SK-N-SH (cell line): ENCODE results near the gene NISCH. TPM values are rescaled to one million over a fixed set of nuclear protein-coding genes. Genes with fewer than 3 reads are reported as not detected.

Experiments
- CTCF ChIA-PET: fragments of 300-600, 350-600 bp; formaldehyde crosslinking; extraction: SDS; loops from one replicate; lab custom pipeline; 2021; lab: Yijun Ruan, JAX
- POLR2A ChIA-PET: fragments of 350-600 bp; sonication (Branson Sonifier 250); formaldehyde crosslinking; extraction: SDS; loops from one replicate; lab custom pipeline; 2020; ENCODE audit warnings: antibody characterized with exemption, inconsistent platforms; lab: Yijun Ruan, JAX
- DNase-seq: peaks from one replicate; pipeline ENCODE4 v3.0.0; 2012
- H2AFZ ChIP-seq: fragments of 200-600 bp; sonication (generic); 2 replicates; pipeline ENCODE4 v1.8.1; 2016; ENCODE audit warnings: antibody characterized with exemption, mild to moderate bottlenecking, low read depth
- H3F3A ChIP-seq: fragments of 200-600 bp; sonication (generic); replicated peaks from 2 replicates; pipeline ENCODE3; 2016; ENCODE audit warnings: antibody characterized with exemption, mild to moderate bottlenecking; ENCODE audit not compliant: insufficient read depth
- H3K27ac ChIP-seq, 2 experiments: fragments of 200-500 bp in 1 of 2; fragments of 200-600 bp in 1 of 2; sonication (Bioruptor generic) in 1 of 2; sonication (generic), shearing (Covaris generic) in 1 of 2; 2 replicates each; pipeline versions ENCODE4 v1.5.1 to v1.6.1; 2014 to 2016; ENCODE audit warnings: low read depth in 2 of 2, inconsistent platforms in 1 of 2, low read length in 1 of 2, mild to moderate bottlenecking in 1 of 2, mixed read lengths in 1 of 2
- H3K27me3 ChIP-seq: fragments of 200-600 bp; sonication (generic), shearing (Covaris generic); 2 replicates; pipeline ENCODE4 v1.6.1; 2016; ENCODE audit warnings: mixed run types; ENCODE audit not compliant: insufficient read depth
- H3K36me3 ChIP-seq, 2 experiments: fragments of 200-500 bp in 1 of 2; fragments of 200-600 bp in 1 of 2; sonication (Bioruptor generic) in 1 of 2; sonication (generic) in 1 of 2; replicated peaks in 1 of 2; 2 replicates each; pipeline versions ENCODE3 to v1.5.1; 2014 to 2016; ENCODE audit warnings: low read length in 1 of 2, mild to moderate bottlenecking in 1 of 2; ENCODE audit not compliant: insufficient read depth in 2 of 2, control insufficient read depth in 1 of 2
- H3K4me1 ChIP-seq, 2 experiments: fragments of 200-500 bp in 1 of 2; fragments of 200-600 bp in 1 of 2; sonication (Bioruptor generic) in 1 of 2; sonication (generic), shearing (Covaris generic) in 1 of 2; 2 replicates each; pipeline versions ENCODE4 v1.5.1 to v1.6.1; 2014 to 2016; ENCODE audit warnings: low read depth in 1 of 2, low read length in 1 of 2, mixed run types in 1 of 2; ENCODE audit not compliant: insufficient read depth in 2 of 2, control insufficient read depth in 1 of 2
- H3K4me2 ChIP-seq: fragments of 200-600 bp; sonication (generic), shearing (Covaris generic); 2 replicates; pipeline ENCODE4 v1.6.1; 2017; ENCODE audit warnings: mixed run types
- H3K4me3 ChIP-seq, 2 experiments: fragments of 200-500 bp in 1 of 2; fragments of 200-600 bp in 1 of 2; sonication (Bioruptor generic) in 1 of 2; sonication (generic), shearing (Covaris generic) in 1 of 2; 2 replicates each; pipeline versions ENCODE4 v1.5.1 to v1.8.1; 2014 to 2016; ENCODE audit warnings: low read depth in 2 of 2, inconsistent platforms in 1 of 2, low read length in 1 of 2, mild to moderate bottlenecking in 1 of 2, mixed read lengths in 1 of 2, moderate library complexity in 1 of 2
- H3K79me2 ChIP-seq: fragments of 200-600 bp; sonication (generic); 2 replicates; pipeline ENCODE4 v1.8.1; 2017; ENCODE audit warnings: mild to moderate bottlenecking; ENCODE audit not compliant: insufficient read depth
- H3K9ac ChIP-seq: fragments of 200-600 bp; sonication (generic); 2 replicates; pipeline ENCODE4 v1.6.1; 2017; ENCODE audit warnings: mixed run types
- H3K9me2 ChIP-seq: fragments of 200-600 bp; sonication (generic); 2 replicates; pipeline ENCODE4 v1.6.1; 2017; ENCODE audit warnings: mixed run types
- H3K9me3 ChIP-seq: fragments of 200-600 bp; sonication (generic); 2 replicates; pipeline ENCODE4 v1.6.1; 2017; ENCODE audit warnings: mixed run types, mild to moderate bottlenecking, moderate library complexity
- H4K20me1 ChIP-seq: fragments of 200-600 bp; sonication (generic); 2 replicates; pipeline ENCODE4 v1.6.1; 2017; ENCODE audit warnings: mild to moderate bottlenecking, mixed run types; ENCODE audit not compliant: insufficient read depth
- CHD2 ChIP-seq: fragments of 150-350 bp; IDR thresholded peaks from 2 replicates; pipeline ENCODE4 v1.6.1; 2018; ENCODE audit warnings: low read length; ENCODE audit not compliant: partially characterized antibody
- ELF1 ChIP-seq: IDR thresholded peaks from 2 replicates; pipeline ENCODE4 v1.4.0; 2012
- EZH2phosphoT487 ChIP-seq: fragments of 200-600 bp; sonication (generic); IDR thresholded peaks from 2 replicates; pipeline ENCODE4 v1.6.1; 2017; ENCODE audit warnings: low read depth, mixed run types, mild to moderate bottlenecking, antibody characterized with exemption, moderate library complexity, borderline replicate concordance
- FOSL2 ChIP-seq: IDR thresholded peaks from 2 replicates; pipeline ENCODE4 v1.4.0; 2012; ENCODE audit warnings: low read depth, mild to moderate bottlenecking, moderate library complexity, borderline replicate concordance
- FOXJ3 ChIP-seq: sonication (generic); formaldehyde crosslinking; IDR thresholded peaks from 2 replicates; pipeline ENCODE4 v1.5.1; 2020; ENCODE audit warnings: mild to moderate bottlenecking, missing genetic modification reagents
- FOXM1 ChIP-seq: IDR thresholded peaks from 2 replicates; pipeline ENCODE4 v1.4.0; 2012; ENCODE audit warnings: low read depth, mild to moderate bottlenecking
- GABPA ChIP-seq: IDR thresholded peaks from 2 replicates; pipeline ENCODE4 v1.4.0; 2012; ENCODE audit warnings: low read depth, mild to moderate bottlenecking
- IRF3 ChIP-seq: fragments of 150-350 bp; IDR thresholded peaks from 2 replicates; pipeline ENCODE4 v1.6.1; 2016; ENCODE audit warnings: mild to moderate bottlenecking, low read depth, low read length
- JUND ChIP-seq: IDR thresholded peaks from 2 replicates; pipeline ENCODE4 v1.4.0; 2012
- MAX ChIP-seq: IDR thresholded peaks from 2 replicates; pipeline ENCODE4 v1.4.0; 2012; ENCODE audit warnings: low read depth
- MEF2A ChIP-seq: IDR thresholded peaks from 2 replicates; pipeline ENCODE4 v1.4.0; 2012; ENCODE audit warnings: low read depth, borderline replicate concordance
- MXI1 ChIP-seq: IDR thresholded peaks from 2 replicates; pipeline ENCODE4 v1.6.1; 2012; ENCODE audit warnings: mild to moderate bottlenecking, low read depth, low read length, improper control_type of control experiment
- NFIC ChIP-seq: IDR thresholded peaks from 2 replicates; pipeline ENCODE4 v1.4.0; 2012; ENCODE audit warnings: borderline replicate concordance
- NRF1 ChIP-seq: IDR thresholded peaks from 2 replicates; pipeline ENCODE4 v1.6.1; 2012; ENCODE audit warnings: low read depth, mild to moderate bottlenecking, low read length
- PBX3 ChIP-seq: IDR thresholded peaks from 2 replicates; pipeline ENCODE4; 2012
- POLR2AphosphoS5 ChIP-seq: IDR thresholded peaks from 2 replicates; pipeline ENCODE4 v1.6.1; 2012; ENCODE audit warnings: low read depth, low read length
- RCOR1 ChIP-seq: fragments of 150-350 bp; IDR thresholded peaks from 2 replicates; pipeline ENCODE4 v1.6.1; 2017; ENCODE audit warnings: antibody characterized with exemption, low read length
- RFX5 ChIP-seq: IDR thresholded peaks from 2 replicates; pipeline ENCODE4 v1.6.1; 2012; ENCODE audit warnings: mild to moderate bottlenecking, improper control_type of control experiment, low read length
- RXRA ChIP-seq: IDR thresholded peaks from 2 replicates; pipeline ENCODE4 v1.4.0; 2012; ENCODE audit warnings: low read depth, mild to moderate bottlenecking, borderline replicate concordance
- SIN3A ChIP-seq: IDR thresholded peaks from 2 replicates; pipeline ENCODE4 v1.6.1; 2012; ENCODE audit warnings: low read depth, mild to moderate bottlenecking, low read length, moderate library complexity, borderline replicate concordance
- SMC3 ChIP-seq: IDR thresholded peaks from 2 replicates; pipeline ENCODE4 v1.6.1; 2012; ENCODE audit warnings: low read depth, low read length, improper control_type of control experiment
- TCF12 ChIP-seq: IDR thresholded peaks from 2 replicates; pipeline ENCODE4 v1.4.0; 2012
- TEAD4 ChIP-seq: IDR thresholded peaks from 2 replicates; pipeline ENCODE4 v1.4.0; 2012; ENCODE audit warnings: mild to moderate bottlenecking, borderline replicate concordance; ENCODE audit not compliant: insufficient read depth
- YY1 ChIP-seq: IDR thresholded peaks from 2 replicates; pipeline ENCODE4 v1.4.0; 2012; ENCODE audit warnings: low read depth, mild to moderate bottlenecking
- WGBS: methylation state at CpG from one replicate; pipeline ENCODE4 v1.1.6; 2017; ENCODE audit warnings: low lambda C conversion rate; 5-methylcytosine and 5-hydroxymethylcytosine counted together
- polyA plus RNA-seq, 3 experiments: library from polyadenylated mRNA; depleted of rRNA; stranded (reverse); fragments of >200 nt; gene quantifications; 2 replicates each; pipeline ENCODE4 v1.2.3, GENCODE V29; 2012

The NISCH gene
- polyA plus RNA-seq, 1 of the 3 experiments (the other 2 are of a cell fraction): 77.5 TPM

- TF ChIP-seq GABPA: no peak
- no peak for TF ChIP-seq RCOR1
- TF ChIP-seq MXI1: no peak
- TF ChIP-seq TCF12: no peak
- no peak for TF ChIP-seq IRF3
- TF ChIP-seq FOSL2: no peak
- no peak for TF ChIP-seq PBX3
- no peak for TF ChIP-seq NFIC
- no peak for TF ChIP-seq SMC3
- no peak for TF ChIP-seq EZH2phosphoT487
- TF ChIP-seq JUND: no peak
- no peak for TF ChIP-seq FOXJ3
- TF ChIP-seq NRF1: no peak
- no peak for TF ChIP-seq ELF1
- no peak for TF ChIP-seq TEAD4
- no peak for TF ChIP-seq MEF2A
- TF ChIP-seq SIN3A: no peak
- no peak for TF ChIP-seq RFX5
- POLR2A ChIA-PET: no interaction called here
Observed at GRCh38 chr3:52515192-52515591, 59.8 kb downstream of the NISCH start.

GRCh38 chr3:52516509-52517195 is 61.2 kb downstream of the NISCH start:
- POLR2A ChIA-PET: no interaction called here
- WGBS: 78% methylated on average over 13 of the region's 19 CpGs
- Histone ChIP-seq H3F3A (no peaks in the 10 kb centered on the region), H2AFZ (no peak overlapping the region)
- TF ChIP-seq YY1 (no peak), RCOR1 (no peak), MAX (no peak), FOXM1 (no peak), JUND (no peak), RFX5 (no peak), POLR2AphosphoS5 (no peak), SMC3 (no peak), CHD2 (no peak), RXRA (no peak)
- TF ChIP-seq, all 33 proteins: peak for 0
- Histone ChIP-seq H3K9ac (no peak overlapping the region), H3K36me3 (no peaks in the 10 kb centered on the region), H3K4me3 (no peak overlapping the region), H3K27me3 (no peaks in the 10 kb centered on the region), H3K27ac (no peak overlapping the region), H3K4me1 (peaks cover 0 to 10% of the 10 kb centered on the region in 2 experiments; a peak in 1 of 4 replicates), H4K20me1 (no peaks in the 10 kb centered on the region), H3K9me3 (no peaks in the 10 kb centered on the region), H3K79me2 (no peaks in the 10 kb centered on the region), H3K4me2 (no peak overlapping the region), H3K9me2 (no peaks in the 10 kb centered on the region)
- CTCF ChIA-PET: interaction anchor here (1.6 kb wide), 1 partner anchor 34 kb away, joined by 3 read pairs; no protein-coding TSS in a partner anchor
- DNase-seq: no peak

More at GRCh38 chr3:52515192-52515591, 59.8 kb downstream of the NISCH start:
- Histone ChIP-seq H3K4me2 (no peak overlapping the region), H3K4me3 (no peak overlapping the region), H3K9me2 (no peaks in the 10 kb centered on the region), H2AFZ (no peak overlapping the region), H3K27me3 (no peaks in the 10 kb centered on the region), H4K20me1 (no peaks in the 10 kb centered on the region), H3F3A (no peaks in the 10 kb centered on the region), H3K9me3 (no peaks in the 10 kb centered on the region), H3K9ac (no peak overlapping the region), H3K4me1 (peaks cover 0 to 14% of the 10 kb centered on the region in 2 experiments; a peak in 1 of 4 replicates), H3K36me3 (no peaks in the 10 kb centered on the region), H3K27ac (no peak overlapping the region), H3K79me2 (no peaks in the 10 kb centered on the region)
- no peak for DNase-seq
- 66% methylated on average over 6 of the region's 6 CpGs for WGBS
- CTCF ChIA-PET: interaction anchor here (1.8 to 1.9 kb wide), 2 partner anchors 11 to 43 kb away, joined by 4 to 9 read pairs; no protein-coding TSS in a partner anchor
